A549 (cell line): Measurements from ENCODE around the gene GABARAP.

ENCODE experiments used
- CBX8 ChIP-seq: fragments of 200-600 bp; sonication (generic); IDR thresholded peaks from 2 replicates; pipeline ENCODE4 v1.6.1; 2016
- CEBPB ChIP-seq, 2 experiments: fragments of >200 bp in 1 of 2; sonication (Bioruptor Twin) in 1 of 2; formaldehyde crosslinking in 1 of 2; IDR thresholded peaks; 2 replicates each; pipeline ENCODE4 v1.6.1; 2012 to 2016
- CHD2 ChIP-seq: fragments of 150-350 bp; IDR thresholded peaks from 2 replicates; pipeline ENCODE4 v1.6.1; 2014; ENCODE audit warnings: low read length; ENCODE audit not compliant: partially characterized antibody
- FOSB ChIP-seq: fragments of 250-450 bp; sonication (Bioruptor Pico); IDR thresholded peaks from 2 replicates; pipeline ENCODE4 v1.5.0; 2020; ENCODE audit warnings: mild to moderate bottlenecking, moderate library complexity
- NFE2L2 ChIP-seq: fragments of 150-350 bp; conservative IDR thresholded peaks from 2 replicates; pipeline ENCODE4 v1.6.1; 2014; ENCODE audit warnings: low read length
- POLR2A ChIP-seq: IDR thresholded peaks from 2 replicates; pipeline ENCODE4 v1.6.1; 2012; ENCODE audit warnings: mild to moderate bottlenecking, low read length
- RAD21 ChIP-seq, 2 experiments: fragments of >200 bp in 1 of 2; sonication (Bioruptor Twin) in 1 of 2; formaldehyde crosslinking in 1 of 2; IDR thresholded peaks in 1 of 2; conservative IDR thresholded peaks in 1 of 2; 2 replicates in 1 of 2; 3 replicates in 1 of 2; pipeline ENCODE4 v1.6.1; 2012 to 2018; ENCODE audit warnings: inconsistent platforms in 1 of 2
- TF ChIP-seq, protein P1 (sequence below): fragments of >200 bp; sonication (Bioruptor Twin); formaldehyde crosslinking; IDR thresholded peaks from 3 replicates; pipeline ENCODE4 v1.5.1; 2016
- TF ChIP-seq, protein P2 (sequence below): fragments of 150-350 bp; IDR thresholded peaks from 2 replicates; pipeline ENCODE4 v1.6.1; 2014; ENCODE audit warnings: low read depth, mild to moderate bottlenecking, low read length

DNA sequence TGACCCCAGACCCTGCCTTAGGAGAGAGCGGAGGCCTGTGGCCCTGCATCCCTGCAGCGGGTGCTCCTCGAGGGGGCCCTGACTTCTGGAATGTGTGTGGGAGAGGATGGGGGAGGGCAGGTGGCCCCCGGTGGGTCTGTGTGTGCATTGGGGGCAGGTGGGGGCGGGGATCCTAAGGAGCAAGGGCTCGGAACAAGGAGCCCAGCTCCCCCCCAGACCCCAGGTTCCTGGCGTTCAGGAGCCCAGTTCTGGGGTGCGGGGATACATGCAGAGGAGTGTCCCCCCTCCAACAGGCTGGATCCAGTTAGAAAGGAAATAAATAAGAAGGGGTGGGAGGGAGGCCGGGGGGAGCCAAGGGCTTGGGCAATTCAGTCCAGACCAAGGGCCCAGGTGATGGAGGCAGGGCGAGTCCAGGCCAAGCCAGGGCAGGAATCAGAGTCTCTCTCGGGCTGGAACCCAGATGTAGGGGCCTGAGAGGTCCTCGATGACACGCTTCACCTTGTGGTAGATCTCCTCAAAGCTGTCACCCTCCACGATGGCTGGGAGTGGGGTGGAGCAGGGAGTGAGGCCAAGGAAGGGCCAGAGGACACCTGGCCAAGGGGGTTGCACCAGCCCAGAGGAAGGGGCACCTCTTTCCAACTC, 51.9 kb downstream of the GABARAP start:
- TF ChIP-seq RAD21 (conservative IDR thresholded peaks at IDR 0.05 in 1 of 2, IDR thresholded peaks at IDR 0.05 in 1 of 2) (no peak), POLR2A (no peak), FOSB (CRISPR knock-in tag) (no peak), CBX8 (no peak), CEBPB (IDR thresholded peaks at IDR 0.05) (no peak), CHD2 (no peak), NFE2L2 (no peak)
- TF ChIP-seq, protein P1, sequence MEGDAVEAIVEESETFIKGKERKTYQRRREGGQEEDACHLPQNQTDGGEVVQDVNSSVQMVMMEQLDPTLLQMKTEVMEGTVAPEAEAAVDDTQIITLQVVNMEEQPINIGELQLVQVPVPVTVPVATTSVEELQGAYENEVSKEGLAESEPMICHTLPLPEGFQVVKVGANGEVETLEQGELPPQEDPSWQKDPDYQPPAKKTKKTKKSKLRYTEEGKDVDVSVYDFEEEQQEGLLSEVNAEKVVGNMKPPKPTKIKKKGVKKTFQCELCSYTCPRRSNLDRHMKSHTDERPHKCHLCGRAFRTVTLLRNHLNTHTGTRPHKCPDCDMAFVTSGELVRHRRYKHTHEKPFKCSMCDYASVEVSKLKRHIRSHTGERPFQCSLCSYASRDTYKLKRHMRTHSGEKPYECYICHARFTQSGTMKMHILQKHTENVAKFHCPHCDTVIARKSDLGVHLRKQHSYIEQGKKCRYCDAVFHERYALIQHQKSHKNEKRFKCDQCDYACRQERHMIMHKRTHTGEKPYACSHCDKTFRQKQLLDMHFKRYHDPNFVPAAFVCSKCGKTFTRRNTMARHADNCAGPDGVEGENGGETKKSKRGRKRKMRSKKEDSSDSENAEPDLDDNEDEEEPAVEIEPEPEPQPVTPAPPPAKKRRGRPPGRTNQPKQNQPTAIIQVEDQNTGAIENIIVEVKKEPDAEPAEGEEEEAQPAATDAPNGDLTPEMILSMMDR = no peak
- TF ChIP-seq, protein P2, sequence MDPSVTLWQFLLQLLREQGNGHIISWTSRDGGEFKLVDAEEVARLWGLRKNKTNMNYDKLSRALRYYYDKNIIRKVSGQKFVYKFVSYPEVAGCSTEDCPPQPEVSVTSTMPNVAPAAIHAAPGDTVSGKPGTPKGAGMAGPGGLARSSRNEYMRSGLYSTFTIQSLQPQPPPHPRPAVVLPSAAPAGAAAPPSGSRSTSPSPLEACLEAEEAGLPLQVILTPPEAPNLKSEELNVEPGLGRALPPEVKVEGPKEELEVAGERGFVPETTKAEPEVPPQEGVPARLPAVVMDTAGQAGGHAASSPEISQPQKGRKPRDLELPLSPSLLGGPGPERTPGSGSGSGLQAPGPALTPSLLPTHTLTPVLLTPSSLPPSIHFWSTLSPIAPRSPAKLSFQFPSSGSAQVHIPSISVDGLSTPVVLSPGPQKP = no peak
